BJ (cell line): Measurements from ENCODE around the gene VDR. TPM values are rescaled to one million over a fixed set of nuclear protein-coding genes. Genes with fewer than 3 reads are reported as not detected.

ENCODE experiments used
- CTCF ChIA-PET: fragments of 350-600 bp; formaldehyde crosslinking; extraction: SDS; loops from one replicate; lab custom pipeline; 2021; ENCODE audit warnings: antibody characterized with exemption, inconsistent platforms; lab: Yijun Ruan, JAX
- POLR2A ChIA-PET: fragments of 300-600 bp; sonication (Branson Sonifier 250); formaldehyde crosslinking; extraction: SDS; loops from one replicate; lab custom pipeline; 2021; ENCODE audit warnings: antibody characterized with exemption; lab: Charles Lee
- DNase-seq: peaks from one replicate; pipeline ENCODE4 v3.0.0-alpha.2; 2011; ENCODE audit warnings: low read depth
- H3K27me3 ChIP-seq: 2 replicates; pipeline ENCODE4 v1.6.0; 2011; ENCODE audit warnings: low read length; ENCODE audit not compliant: control insufficient read depth, insufficient read depth
- H3K36me3 ChIP-seq: 2 replicates; pipeline ENCODE4 v1.5.1; 2011; ENCODE audit warnings: low read length; ENCODE audit not compliant: control insufficient read depth, insufficient read depth
- H3K4me3 ChIP-seq: 2 replicates; pipeline ENCODE4 v1.5.1; 2011; ENCODE audit warnings: low read depth, mild to moderate bottlenecking, control low read depth, low read length
- CTCF ChIP-seq: IDR thresholded peaks from 2 replicates; pipeline ENCODE4 v1.5.1; 2011; ENCODE audit warnings: low read depth, mild to moderate bottlenecking, control low read depth, inconsistent platforms, low read length, moderate library complexity; ENCODE audit not compliant: insufficient read depth
- polyA plus RNA-seq: library from polyadenylated mRNA; depleted of rRNA; stranded (reverse); fragments of >200 nt; gene quantifications from 2 replicates; pipeline ENCODE4 v1.2.3, GENCODE V29; 2011

The VDR gene
- polyA plus RNA-seq, 1 experiment, result 40.5 TPM

- Histone ChIP-seq H3K36me3 (no peaks in the 10 kb centered on the region), H3K27me3 (peaks cover 6% of the 10 kb centered on the region), H3K4me3 (no peak overlapping the region)
- DNase-seq, result no peak
- ChIA-PET CTCF (no interaction called here), POLR2A (no interaction called here)
- TF ChIP-seq CTCF, result no peak
Observed at GRCh38 chr12:47912556-47912955, 7.8 kb upstream of the VDR start.

GRCh38 chr12:47910981-47911380 is 6.2 kb upstream of the VDR start:
- DNase-seq, result no peak
- Histone ChIP-seq H3K36me3 (no peaks in the 10 kb centered on the region), H3K4me3 (no peak overlapping the region), H3K27me3 (peaks cover 2% of the 10 kb centered on the region)
- TF ChIP-seq CTCF, result no peak
- ChIA-PET CTCF (interaction anchor here (0.7 to 1.5 kb wide), 3 partner anchors 12 to 167 kb away, joined by 3 to 4 read pairs (median 3); no protein-coding TSS in a partner anchor), POLR2A (interaction anchor here (0.6 kb wide), 1 partner anchor 101 kb away, joined by 6 read pairs; no protein-coding TSS in a partner anchor)

GRCh38 chr12:47910486-47910885 is 5.7 kb upstream of the VDR start:
- H3K4me3 ChIP-seq, result no peak overlapping the region
- no peak for TF ChIP-seq CTCF
- ChIA-PET POLR2A (no interaction called here), CTCF (interaction anchor here (0.9 to 1.5 kb wide), 2 partner anchors 12 to 167 kb away, joined by 3 read pairs; no protein-coding TSS in a partner anchor)
- no peaks in the 10 kb centered on the region; the same call in 1 of the 2 replicates for H3K27me3 ChIP-seq
- H3K36me3 ChIP-seq, result no peaks in the 10 kb centered on the region
- no peak for DNase-seq

GRCh38 chr12:47909839-47910465 is 5.2 kb upstream of the VDR start:
- CTCF ChIA-PET, result interaction anchor here (1.5 kb wide), 1 partner anchor 166 kb away, joined by 3 read pairs; no protein-coding TSS in a partner anchor
- no peak for TF ChIP-seq CTCF
- Histone ChIP-seq H3K36me3 (no peaks in the 10 kb centered on the region), H3K27me3 (no peaks in the 10 kb centered on the region; the same call in 1 of the 2 replicates), H3K4me3 (no peak overlapping the region)
- POLR2A ChIA-PET, result no interaction called here
- DNase-seq, result no peak

GRCh38 chr12:47908738-47909137 is 3.9 kb upstream of the VDR start:
- Histone ChIP-seq H3K4me3 (no peak overlapping the region), H3K27me3 (no peaks in the 10 kb centered on the region; the same call in 1 of the 2 replicates), H3K36me3 (no peaks in the 10 kb centered on the region)
- DNase-seq, result no peak
- TF ChIP-seq CTCF, result no peak
- POLR2A ChIA-PET, result no interaction called here
- CTCF ChIA-PET, result no interaction called here
